Panc1 (cell line): ENCODE data around the gene KDM7A. TPM values are rescaled to one million over a fixed set of nuclear protein-coding genes. Genes with fewer than 3 reads are reported as not detected.

Experiments used
- ATAC-seq: fragments of 200-7000 bp; cut with Tn5 transposase; 2 replicates; pipeline ENCODE4 v1.9.1; 2020; ENCODE audit warnings: mild to moderate bottlenecking, moderate library complexity
- BruUV-seq: library from RNA; stranded (reverse); fragments of 400-500 nt; replicated peaks from 2 replicates; lab custom pipeline; 2021; lab: Mats Ljungman, UMichigan
- CTCF ChIA-PET: fragments of 300-600 bp; sonication (Branson Sonifier 250); formaldehyde crosslinking; loops from one replicate; lab custom pipeline; 2022; ENCODE audit warnings: antibody characterized with exemption; lab: Charles Lee
- POLR2A ChIA-PET: fragments of 300-600 bp; sonication (Branson Sonifier 250); formaldehyde crosslinking; loops from one replicate; lab custom pipeline; 2022; ENCODE audit warnings: antibody characterized with exemption; lab: Charles Lee
- DNase-seq: peaks from one replicate; pipeline ENCODE4 v3.0.0-alpha.2; 2010; ENCODE audit warnings: low read depth, low spot score
- H3K27ac ChIP-seq: 2 replicates; pipeline ENCODE4 v1.5.1; 2011; ENCODE audit warnings: mild to moderate bottlenecking, low read length, inconsistent platforms
- H3K27me3 ChIP-seq: fragments of 200-500 bp; sonication (Bioruptor generic); 2 replicates; pipeline ENCODE4 v1.6.0; 2014; ENCODE audit warnings: low read length, inconsistent platforms; ENCODE audit not compliant: control insufficient read depth, insufficient read depth
- H3K36me3 ChIP-seq: fragments of 200-500 bp; sonication (Bioruptor generic); 2 replicates; pipeline ENCODE4 v1.5.1; 2014; ENCODE audit warnings: inconsistent platforms, mild to moderate bottlenecking, low read length, moderate library complexity; ENCODE audit not compliant: control insufficient read depth, insufficient read depth
- H3K4me1 ChIP-seq: 2 replicates; pipeline ENCODE4 v1.5.1; 2011; ENCODE audit warnings: inconsistent platforms, mild to moderate bottlenecking, low read length, moderate library complexity; ENCODE audit not compliant: control insufficient read depth, insufficient read depth
- H3K4me3 ChIP-seq, 2 experiments: 2 replicates each; pipeline ENCODE4 v1.5.1; 2011 to 2012; ENCODE audit warnings: low read depth in 2 of 2, low read length in 2 of 2, mild to moderate bottlenecking in 2 of 2, inconsistent platforms in 1 of 2, moderate library complexity in 1 of 2
- H3K9me3 ChIP-seq: fragments of 200-500 bp; sonication (Bioruptor generic); 2 replicates; pipeline ENCODE4 v1.5.1; 2014; ENCODE audit warnings: low read depth, mild to moderate bottlenecking, inconsistent platforms, low read length, moderate library complexity; ENCODE audit not compliant: control insufficient read depth, insufficient read depth
- POLR2AphosphoS5 ChIP-seq: IDR thresholded peaks from 2 replicates; pipeline ENCODE4 v1.6.1; 2012; ENCODE audit warnings: mild to moderate bottlenecking, low read depth, low read length, moderate library complexity
- SIN3A ChIP-seq: IDR thresholded peaks from 2 replicates; pipeline ENCODE4 v1.6.1; 2012; ENCODE audit warnings: low read depth, mild to moderate bottlenecking, low read length, moderate library complexity, borderline replicate concordance; ENCODE audit not compliant: insufficient read depth
- TCF7L2 ChIP-seq: IDR thresholded peaks from 2 replicates; pipeline ENCODE4 v1.6.1; 2011; ENCODE audit warnings: mild to moderate bottlenecking, low read depth, low read length, inconsistent platforms
- in situ Hi-C: cut with HindIII; loops from 2 replicates; pipeline ENCODE4 v1.10.0; 2016; ENCODE audit warnings: low sequenced_read_pairs, low pct_unique_long_range_greater_than_20kb
- intact Hi-C: fragments of 100-400 bp; cut with micrococcal nuclease; formaldehyde crosslinking; loops from one replicate; pipeline ENCODE4 v1.10.0; 2022; ENCODE audit not compliant: unreplicated experiment
- total RNA-seq: library from RNA; stranded (reverse); gene quantifications from one replicate; pipeline ENCODE4 v1.2.1, GENCODE V29; 2021; ENCODE audit not compliant: unreplicated experiment
- TF ChIP-seq, protein P1 (sequence below), 2 experiments: IDR thresholded peaks; 2 replicates each; pipeline ENCODE4 v1.6.1; 2011 to 2012; ENCODE audit warnings: low read depth in 2 of 2, control low read depth in 1 of 2, low read length in 1 of 2, mild to moderate bottlenecking in 1 of 2, moderate library complexity in 1 of 2; ENCODE audit not compliant: insufficient read depth in 1 of 2
- TF ChIP-seq, protein P2 (sequence below): fragments of 450-650 bp; IDR thresholded peaks from 2 replicates; pipeline ENCODE4 v1.5.1; 2017; ENCODE audit warnings: mild to moderate bottlenecking

Gene KDM7A
- total RNA-seq, 1 experiment from 2014 or later, result 3.6 TPM

DNA sequence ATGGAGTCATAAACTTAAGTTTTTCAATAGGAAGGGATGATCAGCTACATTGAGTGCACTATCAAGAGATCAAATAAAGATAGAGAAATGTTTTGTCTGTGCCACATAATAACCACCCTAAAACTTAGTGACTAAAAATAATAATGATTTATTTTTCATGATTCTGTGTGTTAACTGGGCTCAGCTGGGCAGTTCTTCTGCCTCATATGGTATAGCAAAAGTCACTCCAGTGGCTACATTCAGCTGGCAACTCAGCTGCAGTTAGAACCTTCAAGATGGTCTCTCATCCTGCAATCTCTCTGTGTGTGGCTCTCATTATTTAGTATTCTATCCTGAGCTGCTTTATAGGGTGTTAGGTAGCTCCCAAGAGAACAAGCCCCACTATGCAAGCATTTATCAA lies 106.2 kb downstream of the KDM7A start:
- DNase-seq, result no peak
- CTCF ChIA-PET, result no interaction called here
- TF ChIP-seq, protein P1, sequence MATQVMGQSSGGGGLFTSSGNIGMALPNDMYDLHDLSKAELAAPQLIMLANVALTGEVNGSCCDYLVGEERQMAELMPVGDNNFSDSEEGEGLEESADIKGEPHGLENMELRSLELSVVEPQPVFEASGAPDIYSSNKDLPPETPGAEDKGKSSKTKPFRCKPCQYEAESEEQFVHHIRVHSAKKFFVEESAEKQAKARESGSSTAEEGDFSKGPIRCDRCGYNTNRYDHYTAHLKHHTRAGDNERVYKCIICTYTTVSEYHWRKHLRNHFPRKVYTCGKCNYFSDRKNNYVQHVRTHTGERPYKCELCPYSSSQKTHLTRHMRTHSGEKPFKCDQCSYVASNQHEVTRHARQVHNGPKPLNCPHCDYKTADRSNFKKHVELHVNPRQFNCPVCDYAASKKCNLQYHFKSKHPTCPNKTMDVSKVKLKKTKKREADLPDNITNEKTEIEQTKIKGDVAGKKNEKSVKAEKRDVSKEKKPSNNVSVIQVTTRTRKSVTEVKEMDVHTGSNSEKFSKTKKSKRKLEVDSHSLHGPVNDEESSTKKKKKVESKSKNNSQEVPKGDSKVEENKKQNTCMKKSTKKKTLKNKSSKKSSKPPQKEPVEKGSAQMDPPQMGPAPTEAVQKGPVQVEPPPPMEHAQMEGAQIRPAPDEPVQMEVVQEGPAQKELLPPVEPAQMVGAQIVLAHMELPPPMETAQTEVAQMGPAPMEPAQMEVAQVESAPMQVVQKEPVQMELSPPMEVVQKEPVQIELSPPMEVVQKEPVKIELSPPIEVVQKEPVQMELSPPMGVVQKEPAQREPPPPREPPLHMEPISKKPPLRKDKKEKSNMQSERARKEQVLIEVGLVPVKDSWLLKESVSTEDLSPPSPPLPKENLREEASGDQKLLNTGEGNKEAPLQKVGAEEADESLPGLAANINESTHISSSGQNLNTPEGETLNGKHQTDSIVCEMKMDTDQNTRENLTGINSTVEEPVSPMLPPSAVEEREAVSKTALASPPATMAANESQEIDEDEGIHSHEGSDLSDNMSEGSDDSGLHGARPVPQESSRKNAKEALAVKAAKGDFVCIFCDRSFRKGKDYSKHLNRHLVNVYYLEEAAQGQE (IDR thresholded peaks at IDR 0.05; ENCODE audit: insufficient read depth in 1 of 2, low read depth in 2 of 2, low read length in 1 of 2), result no peak
- TF ChIP-seq, protein P2, sequence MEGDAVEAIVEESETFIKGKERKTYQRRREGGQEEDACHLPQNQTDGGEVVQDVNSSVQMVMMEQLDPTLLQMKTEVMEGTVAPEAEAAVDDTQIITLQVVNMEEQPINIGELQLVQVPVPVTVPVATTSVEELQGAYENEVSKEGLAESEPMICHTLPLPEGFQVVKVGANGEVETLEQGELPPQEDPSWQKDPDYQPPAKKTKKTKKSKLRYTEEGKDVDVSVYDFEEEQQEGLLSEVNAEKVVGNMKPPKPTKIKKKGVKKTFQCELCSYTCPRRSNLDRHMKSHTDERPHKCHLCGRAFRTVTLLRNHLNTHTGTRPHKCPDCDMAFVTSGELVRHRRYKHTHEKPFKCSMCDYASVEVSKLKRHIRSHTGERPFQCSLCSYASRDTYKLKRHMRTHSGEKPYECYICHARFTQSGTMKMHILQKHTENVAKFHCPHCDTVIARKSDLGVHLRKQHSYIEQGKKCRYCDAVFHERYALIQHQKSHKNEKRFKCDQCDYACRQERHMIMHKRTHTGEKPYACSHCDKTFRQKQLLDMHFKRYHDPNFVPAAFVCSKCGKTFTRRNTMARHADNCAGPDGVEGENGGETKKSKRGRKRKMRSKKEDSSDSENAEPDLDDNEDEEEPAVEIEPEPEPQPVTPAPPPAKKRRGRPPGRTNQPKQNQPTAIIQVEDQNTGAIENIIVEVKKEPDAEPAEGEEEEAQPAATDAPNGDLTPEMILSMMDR, result no peak
- TF ChIP-seq POLR2AphosphoS5 (no peak), TCF7L2 (no peak), SIN3A (no peak)
- Histone ChIP-seq H3K4me1 (no peaks in the 10 kb centered on the region), H3K27me3 (no peaks in the 10 kb centered on the region), H3K36me3 (no peaks in the 10 kb centered on the region), H3K4me3 (no peak overlapping the region), H3K9me3 (peaks cover 33% of the 10 kb centered on the region), H3K27ac (no peak overlapping the region)
- intact Hi-C loops, result no loop called here
- BruUV-seq, result no TSS peak
- POLR2A ChIA-PET, result no interaction called here
- ATAC-seq, result no peak
- in situ Hi-C loops, result no loop called here

DNA sequence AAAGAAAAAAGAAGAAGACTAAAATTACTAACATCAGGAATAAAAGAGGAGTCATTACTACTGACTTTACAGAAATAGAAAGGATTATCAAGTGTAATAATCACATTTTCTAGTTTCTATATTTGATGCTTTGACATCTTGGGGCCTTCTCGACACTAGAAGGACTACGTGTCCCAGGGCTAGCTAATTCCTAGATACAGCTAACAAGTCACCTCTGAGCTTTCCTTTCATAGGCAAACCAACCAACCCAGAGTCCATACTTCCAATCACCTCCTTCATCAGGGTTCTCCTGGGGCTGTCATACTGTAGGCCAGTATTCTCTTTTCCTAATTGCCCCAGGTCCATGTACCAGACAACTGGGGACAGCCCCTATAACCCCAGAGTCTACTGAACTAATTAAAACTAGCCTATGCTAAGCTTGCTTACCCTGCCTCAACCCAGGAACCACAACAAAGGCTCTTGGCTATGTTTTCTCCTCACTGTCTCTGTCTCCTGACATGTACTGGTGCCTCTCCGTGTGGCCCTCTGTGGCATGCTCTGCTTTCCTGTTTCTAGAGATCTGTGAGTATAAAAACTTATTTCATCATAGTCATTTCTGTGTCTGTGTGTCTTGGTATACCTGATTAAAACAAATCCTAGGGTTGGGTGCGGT lies 107.4 kb downstream of the KDM7A start:
- H3K4me3 ChIP-seq, result no peak overlapping the region
- ATAC-seq (no peak), DNase-seq (no peak)
- H3K27me3 ChIP-seq, result no peaks in the 10 kb centered on the region
- no peak overlapping the region for H3K27ac ChIP-seq
- H3K9me3 ChIP-seq, result peaks cover 33% of the 10 kb centered on the region
- TF ChIP-seq POLR2AphosphoS5 (no peak), SIN3A (no peak), TCF7L2 (no peak)
- TF ChIP-seq, protein P1 (IDR thresholded peaks at IDR 0.05; ENCODE audit: insufficient read depth in 1 of 2, low read depth in 2 of 2, low read length in 1 of 2), result no peak
- TF ChIP-seq, protein P2, result no peak
- no peaks in the 10 kb centered on the region for H3K36me3 ChIP-seq
- CTCF ChIA-PET, result no interaction called here
- H3K4me1 ChIP-seq, result no peaks in the 10 kb centered on the region
- in situ Hi-C loops, result no loop called here
- no TSS peak for BruUV-seq
- POLR2A ChIA-PET, result no interaction called here
- intact Hi-C loops, result no loop called here
